Suppressor macrophage treated with lipopolysaccharide for 4 hours (primary cell): ENCODE data around the gene ZNF473.

Experiments
- DNase-seq: peaks from one replicate; pipeline ENCODE4 v3.0.0-alpha.2; 2020

ZNF473 gene

GRCh38 chr19:50025794-50026549, at the start of gene ZNF473:
Gene ZNF473, plus strand, starts transcription at chr19:50026005. Its CDS starts 5,078 bp downstream, at chr19:50031083.
- DNase-seq: peak; percentile 97

- DNase-seq: no peak
Observed at GRCh38 chr19:49976496-49976895, 49.3 kb upstream of the ZNF473 start.

- DNase-seq: no peak
Observed at GRCh38 chr19:49977076-49977475, 48.7 kb upstream of the ZNF473 start.

GRCh38 chr19:49977881-49978280, 47.9 kb upstream of the ZNF473 start:
- no peak for DNase-seq

- no peak for DNase-seq
Observed at GRCh38 chr19:49978324-49978723, 47.5 kb upstream of the ZNF473 start.

- DNase-seq: no peak
Observed at GRCh38 chr19:49981603-49982593, 43.9 kb upstream of the ZNF473 start.

GRCh38 chr19:49983645-49984229, 42.1 kb upstream of the ZNF473 start:
- DNase-seq: peak; percentile 87

GRCh38 chr19:49984491-49984890, 41.3 kb upstream of the ZNF473 start:
- no peak for DNase-seq

- peak; percentile 18 for DNase-seq
Observed at GRCh38 chr19:49985871-49986270, 39.9 kb upstream of the ZNF473 start.

GRCh38 chr19:49986354-49986753, 39.5 kb upstream of the ZNF473 start:
- DNase-seq: no peak

- peak; percentile 95 for DNase-seq
Observed at GRCh38 chr19:49987159-49987698, 38.6 kb upstream of the ZNF473 start.

GRCh38 chr19:49988007-49988406, 37.8 kb upstream of the ZNF473 start:
- DNase-seq: no peak

GRCh38 chr19:49988433-49988832, 37.4 kb upstream of the ZNF473 start:
- peak; percentile 10 for DNase-seq

GRCh38 chr19:49997709-49998108, 28.1 kb upstream of the ZNF473 start:
- peak; percentile 35 for DNase-seq

GRCh38 chr19:49999371-50000010, 26.3 kb upstream of the ZNF473 start:
- no peak for DNase-seq

GRCh38 chr19:50000038-50000840, 25.6 kb upstream of the ZNF473 start:
- no peak for DNase-seq

- DNase-seq: no peak
Observed at GRCh38 chr19:50000841-50001557, 24.8 kb upstream of the ZNF473 start.

GRCh38 chr19:50001775-50002174, 24.0 kb upstream of the ZNF473 start:
- no peak for DNase-seq

GRCh38 chr19:50002386-50002960, 23.3 kb upstream of the ZNF473 start:
- DNase-seq: no peak

- no peak for DNase-seq
Observed at GRCh38 chr19:50003254-50003788, 22.5 kb upstream of the ZNF473 start.
